B cell (primary cell): ENCODE measurements around the gene GRM2.

Experiments used
- CTCF ChIP-seq: fragments of 200-600 bp; IDR thresholded peaks from one replicate; pipeline ENCODE4 v1.8.0; 2022; ENCODE audit warnings: antibody characterized with exemption, mild to moderate bottlenecking
- EZH2 ChIP-seq: IDR thresholded peaks from 2 replicates; pipeline ENCODE4 v1.6.1; 2012; ENCODE audit warnings: borderline replicate concordance, low read depth, mild to moderate bottlenecking, moderate library complexity, low read length; ENCODE audit not compliant: insufficient read depth, poor library complexity, severe bottlenecking

- no peak for TF ChIP-seq EZH2
- TF ChIP-seq CTCF, result no peak
Observed at GRCh38 chr3:51662456-51662855, 44.4 kb upstream of the GRM2 start.
